GM12873 (cell line): ENCODE data around the gene ASB3.

ENCODE experiments used
- TF ChIP-seq, protein P1 (sequence below): IDR thresholded peaks from 2 replicates; pipeline ENCODE4 v1.5.1; 2012; ENCODE audit warnings: low read depth, mild to moderate bottlenecking, moderate library complexity, low read length, control low read depth; ENCODE audit not compliant: insufficient read depth; ENCODE audit errors: missing control alignments

Gene ASB3

DNA sequence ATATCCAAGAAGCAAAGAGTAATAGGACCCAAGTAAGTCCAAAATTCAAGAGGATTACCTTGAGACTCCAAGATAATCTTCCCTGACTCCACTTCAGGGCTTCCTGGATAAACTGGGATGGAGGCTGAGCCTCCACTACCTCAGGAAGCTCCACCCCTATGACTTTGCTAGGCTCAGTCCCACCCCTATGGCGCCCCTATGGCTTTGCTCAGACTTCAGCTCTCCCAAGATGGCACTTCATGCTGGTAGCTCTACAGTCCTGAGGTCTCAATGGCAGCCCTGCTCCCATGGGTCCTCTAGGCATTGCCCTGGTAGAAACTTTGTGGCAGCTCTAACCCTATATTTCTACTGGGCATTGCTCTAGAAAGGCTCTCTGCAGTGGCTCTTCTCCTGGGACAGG, 89.1 kb downstream of the ASB3 start:
- TF ChIP-seq, protein P1, sequence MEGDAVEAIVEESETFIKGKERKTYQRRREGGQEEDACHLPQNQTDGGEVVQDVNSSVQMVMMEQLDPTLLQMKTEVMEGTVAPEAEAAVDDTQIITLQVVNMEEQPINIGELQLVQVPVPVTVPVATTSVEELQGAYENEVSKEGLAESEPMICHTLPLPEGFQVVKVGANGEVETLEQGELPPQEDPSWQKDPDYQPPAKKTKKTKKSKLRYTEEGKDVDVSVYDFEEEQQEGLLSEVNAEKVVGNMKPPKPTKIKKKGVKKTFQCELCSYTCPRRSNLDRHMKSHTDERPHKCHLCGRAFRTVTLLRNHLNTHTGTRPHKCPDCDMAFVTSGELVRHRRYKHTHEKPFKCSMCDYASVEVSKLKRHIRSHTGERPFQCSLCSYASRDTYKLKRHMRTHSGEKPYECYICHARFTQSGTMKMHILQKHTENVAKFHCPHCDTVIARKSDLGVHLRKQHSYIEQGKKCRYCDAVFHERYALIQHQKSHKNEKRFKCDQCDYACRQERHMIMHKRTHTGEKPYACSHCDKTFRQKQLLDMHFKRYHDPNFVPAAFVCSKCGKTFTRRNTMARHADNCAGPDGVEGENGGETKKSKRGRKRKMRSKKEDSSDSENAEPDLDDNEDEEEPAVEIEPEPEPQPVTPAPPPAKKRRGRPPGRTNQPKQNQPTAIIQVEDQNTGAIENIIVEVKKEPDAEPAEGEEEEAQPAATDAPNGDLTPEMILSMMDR, result no peak

DNA sequence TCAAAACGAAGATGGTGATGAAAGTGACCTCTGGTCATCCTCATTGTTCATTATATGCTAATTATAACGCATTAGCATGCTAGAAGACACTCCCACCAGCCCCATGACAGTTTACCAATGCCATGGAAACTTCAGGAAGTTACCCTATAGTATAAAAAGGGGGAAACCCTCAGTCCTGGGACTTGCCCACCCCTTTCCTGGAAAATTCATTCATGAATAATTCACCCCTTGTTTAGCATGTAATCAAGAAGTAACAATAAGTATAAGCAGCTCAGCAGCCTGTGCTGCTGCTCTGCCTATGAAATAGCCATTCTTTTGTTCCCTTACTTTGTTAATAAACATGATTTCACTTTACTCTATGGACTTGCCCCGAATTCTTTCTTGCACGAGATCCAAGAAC, 89.7 kb downstream of the ASB3 start:
- TF ChIP-seq, protein P1, result no peak

DNA sequence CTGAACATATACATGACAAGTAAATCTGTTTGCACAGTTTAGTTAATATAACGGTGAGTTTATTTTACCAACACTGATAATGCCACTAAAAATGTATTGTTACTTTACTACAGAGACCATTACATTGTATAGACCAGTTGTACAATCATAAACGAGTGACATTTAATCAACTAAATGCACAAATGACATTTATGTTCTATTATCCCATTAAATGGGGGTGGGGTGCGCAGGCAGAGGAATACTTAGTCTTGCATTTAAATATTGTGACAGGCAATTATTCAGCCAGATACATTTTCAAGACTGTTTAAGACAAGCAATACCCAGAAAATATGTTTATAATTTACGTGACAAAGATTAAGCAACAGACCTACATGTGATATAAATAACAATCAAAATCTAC, 91.2 kb downstream of the ASB3 start:
- TF ChIP-seq, protein P1, result no peak

- TF ChIP-seq, protein P1, result no peak
Measured at GRCh38 chr2:53694096-53694771, 92.5 kb downstream of the ASB3 start.

GRCh38 chr2:53690876-53691275, 95.9 kb downstream of the ASB3 start:
- TF ChIP-seq, protein P1, result no peak

DNA sequence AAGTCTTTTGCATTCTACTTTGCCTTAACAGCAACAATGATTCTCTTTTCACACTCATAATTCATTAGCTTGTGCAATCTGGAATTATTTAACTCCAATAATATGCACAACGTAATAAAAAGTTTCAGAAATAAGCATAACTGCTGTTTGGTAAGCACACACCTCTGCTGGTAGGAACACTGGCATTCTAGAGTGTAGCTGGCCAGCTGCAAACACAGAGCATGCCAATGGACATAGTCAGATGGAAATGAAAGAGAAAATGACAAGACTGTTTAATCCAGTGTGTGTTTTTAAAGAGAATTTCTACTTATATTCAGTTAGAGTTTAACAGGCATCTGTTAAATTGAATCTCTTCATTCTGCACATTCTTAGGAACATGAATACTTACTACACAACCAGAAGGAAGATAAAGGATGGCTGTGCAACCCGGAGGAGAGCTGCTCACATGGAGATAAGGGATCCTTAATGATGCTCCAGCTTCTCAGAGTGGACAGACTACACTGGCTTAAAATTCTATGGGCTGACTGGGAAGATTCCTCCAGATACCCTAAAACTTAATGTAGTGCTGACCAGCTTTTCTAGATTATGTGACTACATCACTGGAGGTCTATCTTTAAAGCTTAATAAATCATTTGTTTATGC, 113.8 kb downstream of the ASB3 start:
- TF ChIP-seq, protein P1, result no peak

- TF ChIP-seq, protein P1, result no peak
Measured at GRCh38 chr2:53670331-53670730, 116.4 kb downstream of the ASB3 start.
